SK-N-SH (cell line): ENCODE results near the gene PTPN14. TPM values are rescaled to one million over a fixed set of nuclear protein-coding genes. Genes with fewer than 3 reads are reported as not detected.

ENCODE experiments used
- CTCF ChIA-PET: fragments of 300-600, 350-600 bp; formaldehyde crosslinking; extraction: SDS; loops from one replicate; lab custom pipeline; 2021; lab: Yijun Ruan, JAX
- POLR2A ChIA-PET: fragments of 350-600 bp; sonication (Branson Sonifier 250); formaldehyde crosslinking; extraction: SDS; loops from one replicate; lab custom pipeline; 2020; ENCODE audit warnings: antibody characterized with exemption, inconsistent platforms; lab: Yijun Ruan, JAX
- DNase-seq: peaks from one replicate; pipeline ENCODE4 v3.0.0; 2012
- H2AFZ ChIP-seq: fragments of 200-600 bp; sonication (generic); 2 replicates; pipeline ENCODE4 v1.8.1; 2016; ENCODE audit warnings: antibody characterized with exemption, mild to moderate bottlenecking, low read depth
- H3F3A ChIP-seq: fragments of 200-600 bp; sonication (generic); replicated peaks from 2 replicates; pipeline ENCODE3; 2016; ENCODE audit warnings: antibody characterized with exemption, mild to moderate bottlenecking; ENCODE audit not compliant: insufficient read depth
- H3K27ac ChIP-seq, 2 experiments: fragments of 200-500 bp in 1 of 2; fragments of 200-600 bp in 1 of 2; sonication (Bioruptor generic) in 1 of 2; sonication (generic), shearing (Covaris generic) in 1 of 2; 2 replicates each; pipeline versions ENCODE4 v1.5.1 to v1.6.1; 2014 to 2016; ENCODE audit warnings: low read depth in 2 of 2, inconsistent platforms in 1 of 2, low read length in 1 of 2, mild to moderate bottlenecking in 1 of 2, mixed read lengths in 1 of 2
- H3K27me3 ChIP-seq: fragments of 200-600 bp; sonication (generic), shearing (Covaris generic); 2 replicates; pipeline ENCODE4 v1.6.1; 2016; ENCODE audit warnings: mixed run types; ENCODE audit not compliant: insufficient read depth
- H3K36me3 ChIP-seq, 2 experiments: fragments of 200-500 bp in 1 of 2; fragments of 200-600 bp in 1 of 2; sonication (Bioruptor generic) in 1 of 2; sonication (generic) in 1 of 2; replicated peaks in 1 of 2; 2 replicates each; pipeline versions ENCODE3 to v1.5.1; 2014 to 2016; ENCODE audit warnings: low read length in 1 of 2, mild to moderate bottlenecking in 1 of 2; ENCODE audit not compliant: insufficient read depth in 2 of 2, control insufficient read depth in 1 of 2
- H3K4me1 ChIP-seq, 2 experiments: fragments of 200-500 bp in 1 of 2; fragments of 200-600 bp in 1 of 2; sonication (Bioruptor generic) in 1 of 2; sonication (generic), shearing (Covaris generic) in 1 of 2; 2 replicates each; pipeline versions ENCODE4 v1.5.1 to v1.6.1; 2014 to 2016; ENCODE audit warnings: low read depth in 1 of 2, low read length in 1 of 2, mixed run types in 1 of 2; ENCODE audit not compliant: insufficient read depth in 2 of 2, control insufficient read depth in 1 of 2
- H3K4me2 ChIP-seq: fragments of 200-600 bp; sonication (generic), shearing (Covaris generic); 2 replicates; pipeline ENCODE4 v1.6.1; 2017; ENCODE audit warnings: mixed run types
- H3K4me3 ChIP-seq, 2 experiments: fragments of 200-500 bp in 1 of 2; fragments of 200-600 bp in 1 of 2; sonication (Bioruptor generic) in 1 of 2; sonication (generic), shearing (Covaris generic) in 1 of 2; 2 replicates each; pipeline versions ENCODE4 v1.5.1 to v1.8.1; 2014 to 2016; ENCODE audit warnings: low read depth in 2 of 2, inconsistent platforms in 1 of 2, low read length in 1 of 2, mild to moderate bottlenecking in 1 of 2, mixed read lengths in 1 of 2, moderate library complexity in 1 of 2
- H3K79me2 ChIP-seq: fragments of 200-600 bp; sonication (generic); 2 replicates; pipeline ENCODE4 v1.8.1; 2017; ENCODE audit warnings: mild to moderate bottlenecking; ENCODE audit not compliant: insufficient read depth
- H3K9ac ChIP-seq: fragments of 200-600 bp; sonication (generic); 2 replicates; pipeline ENCODE4 v1.6.1; 2017; ENCODE audit warnings: mixed run types
- H3K9me2 ChIP-seq: fragments of 200-600 bp; sonication (generic); 2 replicates; pipeline ENCODE4 v1.6.1; 2017; ENCODE audit warnings: mixed run types
- H3K9me3 ChIP-seq: fragments of 200-600 bp; sonication (generic); 2 replicates; pipeline ENCODE4 v1.6.1; 2017; ENCODE audit warnings: mixed run types, mild to moderate bottlenecking, moderate library complexity
- H4K20me1 ChIP-seq: fragments of 200-600 bp; sonication (generic); 2 replicates; pipeline ENCODE4 v1.6.1; 2017; ENCODE audit warnings: mild to moderate bottlenecking, mixed run types; ENCODE audit not compliant: insufficient read depth
- CTCF ChIP-seq: fragments of 200-600 bp; sonication (generic); IDR thresholded peaks from 2 replicates; pipeline ENCODE4 v1.6.1; 2017; ENCODE audit warnings: antibody characterized with exemption, mild to moderate bottlenecking, moderate library complexity
- ELF1 ChIP-seq: IDR thresholded peaks from 2 replicates; pipeline ENCODE4 v1.4.0; 2012
- EP300 ChIP-seq, 2 experiments: IDR thresholded peaks; 2 replicates each; pipeline versions ENCODE4 v1.4.0 to v1.6.1; 2012; ENCODE audit warnings: borderline replicate concordance in 1 of 2, low read depth in 1 of 2, low read length in 1 of 2
- EZH2phosphoT487 ChIP-seq: fragments of 200-600 bp; sonication (generic); IDR thresholded peaks from 2 replicates; pipeline ENCODE4 v1.6.1; 2017; ENCODE audit warnings: low read depth, mixed run types, mild to moderate bottlenecking, antibody characterized with exemption, moderate library complexity, borderline replicate concordance
- FOSL2 ChIP-seq: IDR thresholded peaks from 2 replicates; pipeline ENCODE4 v1.4.0; 2012; ENCODE audit warnings: low read depth, mild to moderate bottlenecking, moderate library complexity, borderline replicate concordance
- FOXJ3 ChIP-seq: sonication (generic); formaldehyde crosslinking; IDR thresholded peaks from 2 replicates; pipeline ENCODE4 v1.5.1; 2020; ENCODE audit warnings: mild to moderate bottlenecking, missing genetic modification reagents
- GABPA ChIP-seq: IDR thresholded peaks from 2 replicates; pipeline ENCODE4 v1.4.0; 2012; ENCODE audit warnings: low read depth, mild to moderate bottlenecking
- GATA2 ChIP-seq: sonication (generic); formaldehyde crosslinking; IDR thresholded peaks from 2 replicates; pipeline ENCODE4 v1.5.0; 2020; ENCODE audit warnings: mild to moderate bottlenecking, missing genetic modification reagents
- MAX ChIP-seq: IDR thresholded peaks from 2 replicates; pipeline ENCODE4 v1.4.0; 2012; ENCODE audit warnings: low read depth
- MXI1 ChIP-seq: IDR thresholded peaks from 2 replicates; pipeline ENCODE4 v1.6.1; 2012; ENCODE audit warnings: mild to moderate bottlenecking, low read depth, low read length, improper control_type of control experiment
- NFIC ChIP-seq: IDR thresholded peaks from 2 replicates; pipeline ENCODE4 v1.4.0; 2012; ENCODE audit warnings: borderline replicate concordance
- PBX3 ChIP-seq: IDR thresholded peaks from 2 replicates; pipeline ENCODE4; 2012
- RCOR1 ChIP-seq: fragments of 150-350 bp; IDR thresholded peaks from 2 replicates; pipeline ENCODE4 v1.6.1; 2017; ENCODE audit warnings: antibody characterized with exemption, low read length
- RFX5 ChIP-seq: IDR thresholded peaks from 2 replicates; pipeline ENCODE4 v1.6.1; 2012; ENCODE audit warnings: mild to moderate bottlenecking, improper control_type of control experiment, low read length
- SMC3 ChIP-seq: IDR thresholded peaks from 2 replicates; pipeline ENCODE4 v1.6.1; 2012; ENCODE audit warnings: low read depth, low read length, improper control_type of control experiment
- TAF1 ChIP-seq: IDR thresholded peaks from 2 replicates; pipeline ENCODE4 v1.6.1; 2012; ENCODE audit warnings: low read depth, mild to moderate bottlenecking, low read length, moderate library complexity, borderline replicate concordance
- TCF12 ChIP-seq: IDR thresholded peaks from 2 replicates; pipeline ENCODE4 v1.4.0; 2012
- TEAD4 ChIP-seq: IDR thresholded peaks from 2 replicates; pipeline ENCODE4 v1.4.0; 2012; ENCODE audit warnings: mild to moderate bottlenecking, borderline replicate concordance; ENCODE audit not compliant: insufficient read depth
- YY1 ChIP-seq: IDR thresholded peaks from 2 replicates; pipeline ENCODE4 v1.4.0; 2012; ENCODE audit warnings: low read depth, mild to moderate bottlenecking
- ZBTB33 ChIP-seq: IDR thresholded peaks from 2 replicates; pipeline ENCODE4 v1.4.0; 2012; ENCODE audit warnings: low read depth, borderline replicate concordance
- WGBS: methylation state at CpG from one replicate; pipeline ENCODE4 v1.1.6; 2017; ENCODE audit warnings: low lambda C conversion rate; 5-methylcytosine and 5-hydroxymethylcytosine counted together
- polyA plus RNA-seq, 3 experiments: library from polyadenylated mRNA; depleted of rRNA; stranded (reverse); fragments of >200 nt; gene quantifications; 2 replicates each; pipeline ENCODE4 v1.2.3, GENCODE V29; 2012

PTPN14 gene
- polyA plus RNA-seq, 1 of the 3 experiments (the other 2 are of a cell fraction): 12.8 TPM

GRCh38 chr1:214454569-214455396 lies 96.6 kb downstream of the PTPN14 start (continued):
- TF ChIP-seq CTCF (no peak), FOSL2 (peak; percentile 42; the same call in 1 of the 2 replicates), ELF1 (no peak), EZH2phosphoT487 (no peak), RCOR1 (no peak), EP300 (IDR thresholded peaks at IDR 0.05; ENCODE audit: borderline replicate concordance in 1 of 2, low read depth in 1 of 2, low read length in 1 of 2) (peak in 1 of 2 experiments; percentile 36; a peak in 1 of 4 replicates), TAF1 (no peak), FOXJ3 (CRISPR knock-in tag) (no peak), MXI1 (0 out of 2 replicates have a peak, but pooled peaks have one; percentile 28), MAX (peak; percentile 83), NFIC (no peak), SMC3 (no peak), RFX5 (no peak), GABPA (0 out of 2 replicates have a peak, but pooled peaks have one; percentile 39)
- TF ChIP-seq, all 33 proteins: peak for 10

- ChIA-PET POLR2A (no interaction called here), CTCF (interaction anchor here (1.5 kb wide), 1 partner anchor 121 kb away, joined by 4 read pairs; no protein-coding TSS in a partner anchor)
- peaks cover 97% of the 10 kb centered on the region for H3K79me2 ChIP-seq
- peaks cover 0 to 22% of the 10 kb centered on the region in 2 experiments for H3K36me3 ChIP-seq
- 98% methylated on average over 3 of the region's 3 CpGs for WGBS
- no peak overlapping the region for H2AFZ ChIP-seq
- no peaks in the 10 kb centered on the region for H3K27me3 ChIP-seq
- peak overlapping the region; percentile 37; the same call in 1 of the 2 replicates for H3K9ac ChIP-seq
- H3K4me1 ChIP-seq: peaks cover 12 to 70% of the 10 kb centered on the region in 2 experiments
- peak overlapping the region; percentile 56 for H3K4me2 ChIP-seq
- 0 out of 4 replicates have a peak overlapping the region, but pooled peaks of 1 of the 2 experiments have one; percentile 1 for H3K4me3 ChIP-seq
- no peaks in the 10 kb centered on the region for H4K20me1 ChIP-seq
- no peaks in the 10 kb centered on the region for H3K9me2 ChIP-seq
- peaks cover 55% of the 10 kb centered on the region for H3F3A ChIP-seq
- H3K27ac ChIP-seq: peak overlapping the region; percentile 51 to 86; a peak in 3 of 4 replicates
- DNase-seq: no peak
- H3K9me3 ChIP-seq: no peaks in the 10 kb centered on the region
- TF ChIP-seq MXI1 (no peak), NFIC (peak; percentile 75; the same call in 1 of the 2 replicates), PBX3 (peak; percentile 95), MAX (peak; percentile 49; the same call in 1 of the 2 replicates), CTCF (no peak), TAF1 (no peak), ZBTB33 (0 out of 2 replicates have a peak, but pooled peaks have one; percentile 32), TCF12 (peak; percentile 95), GATA2 (no peak), RCOR1 (no peak), YY1 (peak; percentile 47; the same call in 1 of the 2 replicates), TEAD4 (peak; percentile 84; the same call in 1 of the 2 replicates)
Observed at GRCh38 chr1:214453109-214453722, 98.2 kb downstream of the PTPN14 start.
